SU-DHL-6 (cell line): ENCODE data around the gene SH3PXD2B.
"Not testable (repeated sequence)": the region's sequence is repeated elsewhere in the genome, so short reads cannot be mapped to it uniquely, and the experiment has no call there.

Source experiments
- H2AFZ ChIP-seq: fragments of 200-600 bp; sonication (generic); 2 replicates; pipeline ENCODE4 v1.6.1; 2014; ENCODE audit warnings: low read depth, mild to moderate bottlenecking, moderate library complexity, mixed read lengths, antibody characterized with exemption, low read length; ENCODE audit not compliant: severe bottlenecking
- H3F3A ChIP-seq: fragments of 200-600 bp; shearing (Covaris generic); 2 replicates; pipeline ENCODE4 v1.6.0; 2016; ENCODE audit warnings: antibody characterized with exemption, mild to moderate bottlenecking; ENCODE audit not compliant: insufficient read depth
- H3K27ac ChIP-seq: fragments of 200-600 bp; sonication (generic); 2 replicates; pipeline ENCODE4 v1.5.1; 2016; ENCODE audit warnings: low read depth, mild to moderate bottlenecking, low read length, moderate library complexity, mixed read lengths
- H3K27me3 ChIP-seq: fragments of 200-600 bp; sonication (generic), shearing (Covaris generic); 2 replicates; pipeline ENCODE4 v1.6.0; 2014; ENCODE audit warnings: mild to moderate bottlenecking, low read length
- H3K36me3 ChIP-seq: fragments of 200-600 bp; sonication (generic); 2 replicates; pipeline ENCODE4 v1.6.1; 2014; ENCODE audit warnings: mild to moderate bottlenecking, low read length, mixed read lengths
- H3K4me2 ChIP-seq: fragments of 300-600, 200-600 bp; shearing (Covaris generic), sonication (generic); 2 replicates; pipeline ENCODE4 v1.6.0; 2014; ENCODE audit warnings: low read length, low read depth, mild to moderate bottlenecking; ENCODE audit not compliant: poor library complexity, severe bottlenecking
- H3K4me3 ChIP-seq: fragments of 200-600 bp; sonication (generic); 2 replicates; pipeline ENCODE4 v1.5.1; 2014; ENCODE audit warnings: antibody characterized with exemption, low read length, mild to moderate bottlenecking, mixed read lengths; ENCODE audit not compliant: insufficient read depth, poor library complexity, severe bottlenecking
- H3K79me2 ChIP-seq: fragments of 200-600 bp; sonication (generic); 2 replicates; pipeline ENCODE4 v1.6.1; 2014; ENCODE audit warnings: mild to moderate bottlenecking, low read length, moderate library complexity; ENCODE audit not compliant: insufficient read depth
- H3K9ac ChIP-seq: fragments of 200-600 bp; sonication (generic); 2 replicates; pipeline ENCODE4 v1.7.0; 2014; ENCODE audit warnings: mild to moderate bottlenecking, low read length
- H3K9me2 ChIP-seq: fragments of 200-600 bp; sonication (generic); replicated peaks from 2 replicates; pipeline ENCODE4 v1.6.1; 2014; ENCODE audit warnings: low read length; ENCODE audit not compliant: insufficient read depth
- H3K9me3 ChIP-seq: fragments of 200-600 bp; sonication (generic); 2 replicates; pipeline ENCODE4 v1.6.1; 2014; ENCODE audit warnings: low read length, mixed read lengths; ENCODE audit not compliant: insufficient read depth
- H4K20me1 ChIP-seq: fragments of 200-600 bp; sonication (generic); 2 replicates; pipeline ENCODE4 v1.6.1; 2014; ENCODE audit warnings: low read depth, mild to moderate bottlenecking, antibody characterized with exemption, low read length, moderate library complexity, mixed read lengths
- EZH2phosphoT487 ChIP-seq: fragments of 200-600 bp; sonication (generic), shearing (Covaris generic); conservative IDR thresholded peaks from 2 replicates; pipeline ENCODE4 v1.6.1; 2018; ENCODE audit warnings: mild to moderate bottlenecking, antibody characterized with exemption, low read length, moderate library complexity, mixed read lengths
- TF ChIP-seq, protein P1 (sequence below): fragments of 200-600 bp; sonication (generic); IDR thresholded peaks from one replicate; pipeline ENCODE4 v1.5.1; 2017; ENCODE audit warnings: antibody characterized with exemption, mild to moderate bottlenecking, low read length, moderate library complexity; ENCODE audit not compliant: insufficient read depth, poor library complexity, severe bottlenecking

Gene SH3PXD2B

DNA sequence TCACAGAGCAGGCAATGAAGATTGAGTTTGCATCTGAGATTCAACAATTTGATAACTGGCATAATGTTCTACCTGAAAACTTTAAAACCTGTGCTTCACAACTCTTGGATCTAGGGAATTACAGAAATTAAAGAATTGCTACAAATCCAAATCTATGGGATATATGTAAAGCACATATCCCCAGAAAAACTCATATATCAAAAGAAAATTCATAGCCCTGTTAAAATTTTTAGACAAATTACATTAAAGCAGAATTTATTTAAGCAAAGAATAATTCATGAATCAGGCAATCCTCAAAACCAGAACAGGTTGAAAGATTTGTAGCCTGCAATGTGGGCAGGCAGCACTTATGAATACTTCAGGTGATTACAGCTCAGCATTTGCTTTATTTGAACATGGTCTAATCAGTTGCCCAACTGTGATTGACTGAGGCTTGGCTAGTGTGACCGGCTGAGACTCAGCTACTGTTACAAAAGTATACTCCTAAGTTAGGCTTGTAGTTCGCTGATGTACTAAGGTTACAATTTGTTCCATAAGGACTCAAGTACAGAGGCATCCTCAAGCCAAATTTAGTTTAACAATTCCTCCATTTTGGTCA, 160.5 kb downstream of the SH3PXD2B start:
- H3K27me3 ChIP-seq: no peaks in the 10 kb centered on the region
- H2AFZ ChIP-seq: no peak overlapping the region
- H3K79me2 ChIP-seq: no peaks in the 10 kb centered on the region
- no peaks in the 10 kb centered on the region for H3F3A ChIP-seq
- no peaks in the 10 kb centered on the region for H3K36me3 ChIP-seq
- H3K27ac ChIP-seq: no peak overlapping the region
- H3K9me3 ChIP-seq: no peaks in the 10 kb centered on the region
- H3K4me2 ChIP-seq: no peak overlapping the region
- TF ChIP-seq, protein P1, sequence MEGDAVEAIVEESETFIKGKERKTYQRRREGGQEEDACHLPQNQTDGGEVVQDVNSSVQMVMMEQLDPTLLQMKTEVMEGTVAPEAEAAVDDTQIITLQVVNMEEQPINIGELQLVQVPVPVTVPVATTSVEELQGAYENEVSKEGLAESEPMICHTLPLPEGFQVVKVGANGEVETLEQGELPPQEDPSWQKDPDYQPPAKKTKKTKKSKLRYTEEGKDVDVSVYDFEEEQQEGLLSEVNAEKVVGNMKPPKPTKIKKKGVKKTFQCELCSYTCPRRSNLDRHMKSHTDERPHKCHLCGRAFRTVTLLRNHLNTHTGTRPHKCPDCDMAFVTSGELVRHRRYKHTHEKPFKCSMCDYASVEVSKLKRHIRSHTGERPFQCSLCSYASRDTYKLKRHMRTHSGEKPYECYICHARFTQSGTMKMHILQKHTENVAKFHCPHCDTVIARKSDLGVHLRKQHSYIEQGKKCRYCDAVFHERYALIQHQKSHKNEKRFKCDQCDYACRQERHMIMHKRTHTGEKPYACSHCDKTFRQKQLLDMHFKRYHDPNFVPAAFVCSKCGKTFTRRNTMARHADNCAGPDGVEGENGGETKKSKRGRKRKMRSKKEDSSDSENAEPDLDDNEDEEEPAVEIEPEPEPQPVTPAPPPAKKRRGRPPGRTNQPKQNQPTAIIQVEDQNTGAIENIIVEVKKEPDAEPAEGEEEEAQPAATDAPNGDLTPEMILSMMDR: no peak
- TF ChIP-seq EZH2phosphoT487: no peak
- no peak overlapping the region for H3K9ac ChIP-seq
- no peak overlapping the region for H3K4me3 ChIP-seq
- no peaks in the 10 kb centered on the region for H3K9me2 ChIP-seq
- no peaks in the 10 kb centered on the region for H4K20me1 ChIP-seq

DNA sequence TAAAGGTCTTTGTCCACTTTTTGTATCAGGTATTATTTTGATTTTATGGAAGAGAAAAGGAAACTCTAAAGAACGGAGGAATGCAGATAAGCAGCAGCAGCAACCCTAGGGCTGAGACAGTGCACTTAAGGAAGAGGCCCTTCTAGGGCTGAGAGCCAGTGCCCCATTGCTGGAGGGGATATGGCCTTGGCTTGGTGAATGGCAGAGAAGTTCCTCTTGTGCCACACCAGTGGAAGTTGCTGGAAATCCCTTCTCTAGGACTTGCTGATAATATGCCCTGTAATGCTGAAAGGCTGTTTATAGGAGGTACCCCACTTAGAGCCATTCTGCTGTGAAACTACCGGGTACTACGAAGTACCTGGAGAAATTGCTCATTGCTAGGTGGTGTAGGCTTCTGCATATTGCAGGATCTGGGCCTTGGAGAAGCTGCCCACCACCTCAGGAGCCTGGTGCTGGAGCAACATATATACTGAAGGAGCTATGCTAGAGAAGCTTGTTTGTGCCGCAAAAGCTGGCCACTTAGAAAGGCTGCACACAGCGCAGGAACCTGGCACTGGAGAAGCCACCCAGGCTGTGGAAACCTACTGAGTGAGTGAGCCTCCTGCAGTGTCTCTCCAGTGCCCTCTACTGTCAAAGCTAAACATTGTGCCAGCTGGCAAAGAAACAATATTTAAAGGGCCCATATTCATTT, 161.1 kb downstream of the SH3PXD2B start:
- no peak for TF ChIP-seq EZH2phosphoT487
- TF ChIP-seq, protein P1: peak; percentile 86

DNA sequence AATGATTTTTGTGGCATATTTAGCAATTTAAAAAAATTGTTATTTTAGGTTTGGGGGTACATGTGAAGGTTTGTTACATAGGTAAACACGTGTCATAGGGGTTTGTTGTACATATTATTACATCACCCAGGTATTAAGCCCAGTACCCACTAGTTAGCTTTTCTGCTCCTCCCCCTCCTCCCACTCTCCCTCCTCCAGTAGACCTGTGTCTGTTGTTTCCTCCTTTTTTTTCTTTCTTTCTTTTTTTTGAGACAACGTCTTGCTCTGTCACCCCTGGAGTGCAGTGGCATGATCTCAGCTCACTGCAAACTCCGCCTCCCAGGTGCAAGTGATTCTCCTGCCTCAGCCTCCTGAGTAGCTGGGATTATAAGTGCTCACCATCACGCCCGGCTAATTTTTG, 162.5 kb downstream of the SH3PXD2B start:
- H3K9ac ChIP-seq, H3F3A ChIP-seq, H3K36me3 ChIP-seq, H3K79me2 ChIP-seq, H2AFZ ChIP-seq, H3K4me3 ChIP-seq, H3K9me2 ChIP-seq, H4K20me1 ChIP-seq, H3K27ac ChIP-seq, H3K27me3 ChIP-seq, H3K4me2 ChIP-seq, H3K9me3 ChIP-seq: not testable (repeated sequence)

More for the DNA sequence above, 161.1 kb downstream of the SH3PXD2B start:
- Histone ChIP-seq H3K9me2 (no peaks in the 10 kb centered on the region), H3K4me2 (no peak overlapping the region), H3K9ac (no peak overlapping the region), H3K4me3 (no peak overlapping the region), H3K9me3 (no peaks in the 10 kb centered on the region), H3K27me3 (no peaks in the 10 kb centered on the region), H3K27ac (no peak overlapping the region), H4K20me1 (no peaks in the 10 kb centered on the region), H3K79me2 (no peaks in the 10 kb centered on the region), H3K36me3 (no peaks in the 10 kb centered on the region), H2AFZ (no peak overlapping the region), H3F3A (no peaks in the 10 kb centered on the region)

DNA sequence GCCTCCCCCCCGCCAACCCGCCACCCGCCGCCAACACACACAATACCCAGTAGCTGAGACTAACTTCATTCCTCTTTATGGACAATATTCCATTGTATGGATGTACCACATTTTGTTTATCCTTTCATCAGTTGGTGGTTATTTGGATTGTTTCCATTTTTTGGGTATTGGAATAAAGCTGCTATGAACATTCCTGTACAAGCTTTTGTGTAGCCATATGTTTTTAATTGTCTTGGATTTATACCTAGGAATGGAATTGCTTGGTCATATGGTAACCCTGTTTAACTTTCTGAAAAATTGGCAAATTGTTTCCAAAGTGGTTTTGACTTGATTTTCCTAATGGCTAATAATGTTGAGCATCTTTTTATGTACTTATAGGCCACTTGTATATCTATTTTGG, 165.9 kb downstream of the SH3PXD2B start:
- Histone ChIP-seq H2AFZ (no peak overlapping the region), H4K20me1 (no peaks in the 10 kb centered on the region), H3K27ac (no peak overlapping the region), H3K36me3 (no peaks in the 10 kb centered on the region), H3K79me2 (no peaks in the 10 kb centered on the region), H3F3A (peaks cover 9% of the 10 kb centered on the region; the same call in 1 of the 2 replicates), H3K9me2 (no peaks in the 10 kb centered on the region), H3K9ac (no peak overlapping the region), H3K4me2 (no peak overlapping the region), H3K9me3 (no peaks in the 10 kb centered on the region), H3K4me3 (no peak overlapping the region), H3K27me3 (no peaks in the 10 kb centered on the region)
- no peak for TF ChIP-seq EZH2phosphoT487
- TF ChIP-seq, protein P1: no peak

DNA sequence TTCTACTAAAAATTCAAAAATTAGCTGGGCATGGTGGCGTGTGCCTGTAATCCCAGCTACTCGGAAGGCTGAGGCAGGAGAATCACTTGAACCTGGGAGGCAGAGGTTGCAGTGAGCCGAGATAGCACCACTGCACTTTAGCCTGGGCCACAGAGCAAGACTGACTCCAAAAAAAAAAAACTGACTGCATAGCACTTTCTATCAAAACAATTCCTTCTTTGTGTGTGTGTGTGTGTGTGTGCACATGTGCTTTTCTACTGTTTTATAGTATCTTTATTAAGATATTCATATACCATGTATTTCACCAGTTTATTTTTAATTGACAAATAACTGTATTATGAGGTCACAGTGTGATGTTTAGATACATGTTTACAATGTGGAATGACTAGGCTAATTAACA, 167.2 kb downstream of the SH3PXD2B start:
- H3K27me3 ChIP-seq, H3K9ac ChIP-seq, H3K9me3 ChIP-seq, H2AFZ ChIP-seq, H3K4me3 ChIP-seq, H3F3A ChIP-seq, H3K36me3 ChIP-seq, H3K4me2 ChIP-seq, H3K27ac ChIP-seq, H4K20me1 ChIP-seq, H3K9me2 ChIP-seq: not testable (repeated sequence)
- peaks cover 12% of the 10 kb centered on the region for H3K79me2 ChIP-seq
